ENCODE results near the gene NME7.

The NME7 gene

DNA sequence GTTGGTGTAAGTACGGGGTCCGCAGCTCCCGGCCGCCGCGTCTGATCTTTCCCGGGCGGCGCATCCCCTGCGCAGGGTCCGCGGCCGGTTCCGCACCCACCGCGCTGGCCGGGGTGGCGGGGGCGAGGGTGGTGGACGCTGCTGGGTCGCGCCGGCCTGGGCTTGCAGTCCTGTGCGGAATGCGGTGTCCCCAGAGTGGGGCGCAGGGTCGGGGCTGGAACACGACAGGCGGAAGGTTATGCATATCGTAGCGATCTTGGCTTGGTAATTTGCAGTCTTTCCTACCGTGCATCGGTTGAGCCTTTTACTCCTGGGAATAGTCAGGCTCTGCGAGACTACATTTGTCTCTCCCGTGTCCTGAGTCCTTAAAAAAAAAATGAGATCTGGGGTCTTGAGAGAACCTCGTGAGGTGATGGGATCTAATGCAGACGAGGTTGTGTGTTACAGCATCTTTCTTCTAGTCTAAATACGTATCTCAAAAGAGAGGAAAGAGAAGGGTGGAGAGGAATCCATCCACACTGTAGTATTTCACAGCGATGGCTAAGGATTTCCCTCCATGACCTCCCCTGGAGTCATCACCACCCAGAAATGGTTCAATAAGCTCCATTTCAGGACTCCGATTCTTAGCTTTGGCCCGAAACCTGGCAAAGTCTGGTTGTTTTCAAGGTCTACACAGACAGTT lies 260.5 kb downstream of the NME7 start:
- ChIA-PET CTCF (interaction anchor here (0.6 to 1.0 kb wide), 6 partner anchors 92 to 1626 kb away, joined by 3 to 6 read pairs (median 4); no protein-coding TSS in a partner anchor), POLR2A (interaction anchor here (1.0 to 2.6 kb wide), 3 partner anchors 11 to 398 kb away, joined by 3 to 13 read pairs (median 3); partner anchors contain the start of gene SLC19A2)
- Histone ChIP-seq H3K27ac (ENCODE audit: extremely low read depth, low read depth, low read length) (peak overlapping the region; percentile 93), H3K4me1 (ENCODE audit: control insufficient read depth, insufficient read depth, low read length) (peaks cover 36% of the 10 kb centered on the region), H3K9me3 (ENCODE audit: control insufficient read depth, insufficient read depth, low read depth, low read length) (no peaks in the 10 kb centered on the region), H3K4me3 (ENCODE audit: low read depth, low read length) (peak overlapping the region; percentile 89), H3K36me3 (ENCODE audit: control insufficient read depth in 2 of 2, insufficient read depth in 1 of 2, low read length in 2 of 2) (peaks cover 8 to 10% of the 10 kb centered on the region in 2 experiments; a peak in 2 of 3 replicates)
- peak; percentile 71 for TF ChIP-seq ZBTB20 (tag by site-specific recombination; IDR thresholded peaks at IDR 0.05)
- TF ChIP-seq ZSCAN16 (tag by site-specific recombination; IDR thresholded peaks at IDR 0.05): no peak
- no peak for TF ChIP-seq ZNF747 (tag by site-specific recombination; IDR thresholded peaks at IDR 0.05)
- TF ChIP-seq ZNF600 (tag by site-specific recombination; IDR thresholded peaks at IDR 0.05): peak; percentile 85
- TF ChIP-seq ZFP69B (tag by site-specific recombination; IDR thresholded peaks at IDR 0.05): no peak
- peak; percentile 32; the same call in 1 of the 2 replicates for TF ChIP-seq ZNF692 (tag by site-specific recombination; IDR thresholded peaks at IDR 0.05)
- 0 out of 2 replicates have a peak, but pooled peaks have one; percentile 6 for TF ChIP-seq EGR2 (tag by site-specific recombination; IDR thresholded peaks at IDR 0.05; ENCODE audit: low read depth)
- peak; percentile 60 for TF ChIP-seq ZNF335 (tag by site-specific recombination; conservative IDR thresholded peaks at IDR 0.05)
- no peak for TF ChIP-seq ZBTB49 (tag by site-specific recombination; IDR thresholded peaks at IDR 0.05; ENCODE audit: low read depth)
- no peak for TF ChIP-seq ZNF707 (tag by site-specific recombination; IDR thresholded peaks at IDR 0.05)
- 0 out of 2 replicates have a peak, but pooled peaks have one; percentile 13 for TF ChIP-seq ZBTB17 (tag by site-specific recombination; IDR thresholded peaks at IDR 0.05)
- TF ChIP-seq, protein P1, sequence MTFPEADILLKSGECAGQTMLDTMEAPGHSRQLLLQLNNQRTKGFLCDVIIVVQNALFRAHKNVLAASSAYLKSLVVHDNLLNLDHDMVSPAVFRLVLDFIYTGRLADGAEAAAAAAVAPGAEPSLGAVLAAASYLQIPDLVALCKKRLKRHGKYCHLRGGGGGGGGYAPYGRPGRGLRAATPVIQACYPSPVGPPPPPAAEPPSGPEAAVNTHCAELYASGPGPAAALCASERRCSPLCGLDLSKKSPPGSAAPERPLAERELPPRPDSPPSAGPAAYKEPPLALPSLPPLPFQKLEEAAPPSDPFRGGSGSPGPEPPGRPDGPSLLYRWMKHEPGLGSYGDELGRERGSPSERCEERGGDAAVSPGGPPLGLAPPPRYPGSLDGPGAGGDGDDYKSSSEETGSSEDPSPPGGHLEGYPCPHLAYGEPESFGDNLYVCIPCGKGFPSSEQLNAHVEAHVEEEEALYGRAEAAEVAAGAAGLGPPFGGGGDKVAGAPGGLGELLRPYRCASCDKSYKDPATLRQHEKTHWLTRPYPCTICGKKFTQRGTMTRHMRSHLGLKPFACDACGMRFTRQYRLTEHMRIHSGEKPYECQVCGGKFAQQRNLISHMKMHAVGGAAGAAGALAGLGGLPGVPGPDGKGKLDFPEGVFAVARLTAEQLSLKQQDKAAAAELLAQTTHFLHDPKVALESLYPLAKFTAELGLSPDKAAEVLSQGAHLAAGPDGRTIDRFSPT (tag by site-specific recombination; IDR thresholded peaks at IDR 0.05): no peak

DNA sequence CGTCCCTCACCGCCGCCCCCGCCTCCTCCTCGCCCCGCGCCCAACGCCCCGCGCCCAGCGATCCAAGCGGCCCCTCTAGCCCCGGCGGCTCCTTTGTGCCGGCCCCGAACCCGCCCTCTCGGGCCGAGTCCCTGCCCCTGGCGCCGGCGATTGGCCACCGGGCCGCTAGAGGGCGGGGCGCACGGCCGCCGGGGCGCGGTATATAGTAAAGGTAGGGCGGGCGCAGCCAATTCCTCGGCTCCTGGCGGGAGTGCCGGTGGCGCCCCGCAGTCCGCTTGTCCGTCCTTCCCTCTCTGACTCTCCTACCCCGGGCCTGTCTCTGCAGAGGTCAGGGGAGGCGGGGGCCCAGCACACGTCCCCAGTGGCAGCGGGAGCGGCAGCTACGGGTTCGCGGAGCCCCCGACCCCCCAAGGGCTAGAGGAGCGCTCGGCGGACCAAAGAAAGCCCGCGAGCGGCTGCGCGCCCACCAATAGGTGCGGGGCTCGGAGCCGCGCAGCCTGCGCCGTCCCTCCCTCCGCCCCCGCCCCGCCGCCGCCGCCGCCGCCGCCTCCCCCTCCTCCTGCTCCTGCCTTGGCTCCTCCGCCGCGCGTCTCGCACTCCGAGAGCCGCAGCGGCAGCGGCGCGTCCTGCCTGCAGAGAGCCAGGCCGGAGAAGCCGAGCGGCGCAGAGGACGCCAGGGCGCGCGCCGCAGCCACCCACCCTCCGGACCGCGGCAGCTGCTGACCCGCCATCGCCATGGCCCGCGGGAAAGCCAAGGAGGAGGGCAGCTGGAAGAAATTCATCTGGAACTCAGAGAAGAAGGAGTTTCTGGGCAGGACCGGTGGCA lies 261.3 kb downstream of the NME7 start, which contains the start of gene ATP1B1:
TSS of gene ATP1B1 (plus strand) at position 596 of the 826 bp plus-strand sequence. CDS start at position 736, 140 bp downstream.
- Histone ChIP-seq H3K27ac (ENCODE audit: extremely low read depth, low read depth, low read length) (peak within 1 kb of the TSS; percentile 93), H3K9me3 (ENCODE audit: control insufficient read depth, insufficient read depth, low read depth, low read length) (no peaks in the 10 kb centered on the region), H3K36me3 (ENCODE audit: control insufficient read depth in 2 of 2, insufficient read depth in 1 of 2, low read length in 2 of 2) (peaks cover under 1 to 2% of the 10 kb centered on the region in 2 experiments; a peak in 1 of 3 replicates), H3K4me1 (ENCODE audit: control insufficient read depth, insufficient read depth, low read length) (peaks cover 36% of the 10 kb centered on the region), H3K4me3 (ENCODE audit: low read depth, low read length) (peak within 1 kb of the TSS; percentile 89)
- POLR2A ChIA-PET: interaction anchor here (0.9 to 2.6 kb wide), 5 partner anchors 12 to 503 kb away, joined by 3 to 13 read pairs (median 4); partner anchors contain the start of gene SLC19A2
- CTCF ChIA-PET: no interaction called here
- TF ChIP-seq ZNF221 (tag by site-specific recombination; IDR thresholded peaks at IDR 0.05; ENCODE audit: borderline replicate concordance) (no peak), ZBTB17 (tag by site-specific recombination; IDR thresholded peaks at IDR 0.05) (peak; percentile 69), ZEB2 (tag by site-specific recombination; IDR thresholded peaks at IDR 0.05) (peak; percentile 83; the same call in 1 of the 2 replicates), BCL11A (tag by site-specific recombination; IDR thresholded peaks at IDR 0.05; ENCODE audit: low read depth) (peak; percentile 15; the same call in 1 of the 2 replicates), ZBTB7A (tag by site-specific recombination; IDR thresholded peaks at IDR 0.05; ENCODE audit: low read depth) (peak; percentile 26; the same call in 1 of the 2 replicates), ZNF626 (tag by site-specific recombination; IDR thresholded peaks at IDR 0.05) (no peak), KLF10 (tag by site-specific recombination; IDR thresholded peaks at IDR 0.05) (peak; percentile 31; the same call in 1 of the 2 replicates), GLIS2 (tag by site-specific recombination; IDR thresholded peaks at IDR 0.05) (peak; percentile 91), ZNF600 (tag by site-specific recombination; IDR thresholded peaks at IDR 0.05) (no peak), PRDM1 (tag by site-specific recombination; IDR thresholded peaks at IDR 0.05) (no peak), ZXDB (tag by site-specific recombination; IDR thresholded peaks at IDR 0.05) (peak; percentile 49; the same call in 1 of the 2 replicates), KLF17 (tag by site-specific recombination; IDR thresholded peaks at IDR 0.05) (0 out of 2 replicates have a peak, but pooled peaks have one; percentile 13)
- TF ChIP-seq, protein P2, sequence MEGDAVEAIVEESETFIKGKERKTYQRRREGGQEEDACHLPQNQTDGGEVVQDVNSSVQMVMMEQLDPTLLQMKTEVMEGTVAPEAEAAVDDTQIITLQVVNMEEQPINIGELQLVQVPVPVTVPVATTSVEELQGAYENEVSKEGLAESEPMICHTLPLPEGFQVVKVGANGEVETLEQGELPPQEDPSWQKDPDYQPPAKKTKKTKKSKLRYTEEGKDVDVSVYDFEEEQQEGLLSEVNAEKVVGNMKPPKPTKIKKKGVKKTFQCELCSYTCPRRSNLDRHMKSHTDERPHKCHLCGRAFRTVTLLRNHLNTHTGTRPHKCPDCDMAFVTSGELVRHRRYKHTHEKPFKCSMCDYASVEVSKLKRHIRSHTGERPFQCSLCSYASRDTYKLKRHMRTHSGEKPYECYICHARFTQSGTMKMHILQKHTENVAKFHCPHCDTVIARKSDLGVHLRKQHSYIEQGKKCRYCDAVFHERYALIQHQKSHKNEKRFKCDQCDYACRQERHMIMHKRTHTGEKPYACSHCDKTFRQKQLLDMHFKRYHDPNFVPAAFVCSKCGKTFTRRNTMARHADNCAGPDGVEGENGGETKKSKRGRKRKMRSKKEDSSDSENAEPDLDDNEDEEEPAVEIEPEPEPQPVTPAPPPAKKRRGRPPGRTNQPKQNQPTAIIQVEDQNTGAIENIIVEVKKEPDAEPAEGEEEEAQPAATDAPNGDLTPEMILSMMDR (tag by site-specific recombination; IDR thresholded peaks at IDR 0.05): peak; percentile 37; the same call in 1 of the 2 replicates

Data from HEK293 (cell line).